GM12891 (cell line): Measurements from ENCODE around the gene FUOM.

Source experiments
- DNase-seq: peaks from one replicate; pipeline ENCODE4 v3.0.0; 2011; ENCODE audit warnings: low spot score; ENCODE audit not compliant: insufficient read length
- FAIRE-seq: peaks from 2 replicates; lab custom pipeline; 2011; peaks lifted over from hg19 to GRCh38; lab: Jason Lieb, UNC
- PAX5 ChIP-seq: IDR thresholded peaks from 2 replicates; pipeline ENCODE4 v1.6.1; 2011; ENCODE audit warnings: low read length, moderate library complexity, mild to moderate bottlenecking; ENCODE audit not compliant: insufficient read depth, severe bottlenecking
- POLR2A ChIP-seq: IDR thresholded peaks from 2 replicates; pipeline ENCODE4 v1.6.1; 2011; ENCODE audit warnings: low read depth, low read length, control low read depth
- POLR2AphosphoS5 ChIP-seq: IDR thresholded peaks from 2 replicates; pipeline ENCODE4 v1.6.1; 2011; ENCODE audit warnings: low read depth, low read length, control low read depth
- POU2F2 ChIP-seq: IDR thresholded peaks from 2 replicates; pipeline ENCODE4 v1.6.1; 2011; ENCODE audit warnings: low read depth, mild to moderate bottlenecking, control low read depth, low read length, moderate library complexity
- SPI1 ChIP-seq: IDR thresholded peaks from 2 replicates; pipeline ENCODE4 v1.6.1; 2011; ENCODE audit warnings: low read depth, low read length, control low read depth
- TAF1 ChIP-seq: IDR thresholded peaks from 2 replicates; pipeline ENCODE4 v1.6.1; 2011; ENCODE audit warnings: low read depth, low read length, control low read depth

FUOM gene

DNA sequence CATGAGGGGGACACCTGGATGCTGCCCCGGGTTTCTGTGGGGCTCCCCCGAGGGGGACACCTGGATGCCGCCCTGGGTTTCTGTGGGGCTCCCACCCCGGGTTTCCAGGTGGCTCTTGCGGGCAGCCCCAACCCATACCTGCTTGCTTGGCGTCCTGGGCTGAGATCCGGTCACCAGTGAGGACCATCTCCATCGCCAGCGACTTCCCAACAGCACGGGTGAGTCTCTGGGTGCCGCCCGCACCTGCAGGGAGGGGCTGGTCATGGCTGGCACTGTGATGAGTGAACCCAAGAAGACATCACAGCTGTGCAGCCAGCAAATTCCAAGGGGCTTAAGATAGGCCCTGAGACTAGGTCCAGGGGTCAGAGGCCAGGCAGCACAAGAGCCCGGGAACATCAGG lies 8.9 kb upstream of the FUOM start:
- FAIRE-seq (no peak), DNase-seq (no peak)
- TF ChIP-seq POU2F2 (no peak), POLR2AphosphoS5 (no peak), POLR2A (no peak), TAF1 (no peak), PAX5 (no peak)

DNA sequence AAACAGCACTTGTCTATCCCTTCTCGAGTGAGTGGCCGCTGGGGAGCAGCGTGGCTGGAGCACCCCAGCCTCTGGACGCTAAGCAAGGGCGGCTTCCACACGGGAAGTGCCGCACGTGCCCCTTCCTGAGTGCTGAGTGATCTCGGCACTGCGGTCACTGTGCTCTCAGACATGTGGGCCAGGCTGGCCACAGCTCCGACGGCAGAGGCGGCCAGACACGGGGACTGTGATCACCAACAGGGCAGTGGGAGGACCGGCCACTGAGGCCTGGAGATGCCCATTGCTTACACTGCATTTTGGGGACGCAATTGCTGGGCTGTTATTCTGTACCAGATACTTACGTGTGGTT lies 8.3 kb upstream of the FUOM start:
- FAIRE-seq = no peak
- TF ChIP-seq POLR2A (no peak), SPI1 (no peak), POLR2AphosphoS5 (no peak), POU2F2 (no peak), PAX5 (no peak), TAF1 (no peak)
- DNase-seq = no peak

DNA sequence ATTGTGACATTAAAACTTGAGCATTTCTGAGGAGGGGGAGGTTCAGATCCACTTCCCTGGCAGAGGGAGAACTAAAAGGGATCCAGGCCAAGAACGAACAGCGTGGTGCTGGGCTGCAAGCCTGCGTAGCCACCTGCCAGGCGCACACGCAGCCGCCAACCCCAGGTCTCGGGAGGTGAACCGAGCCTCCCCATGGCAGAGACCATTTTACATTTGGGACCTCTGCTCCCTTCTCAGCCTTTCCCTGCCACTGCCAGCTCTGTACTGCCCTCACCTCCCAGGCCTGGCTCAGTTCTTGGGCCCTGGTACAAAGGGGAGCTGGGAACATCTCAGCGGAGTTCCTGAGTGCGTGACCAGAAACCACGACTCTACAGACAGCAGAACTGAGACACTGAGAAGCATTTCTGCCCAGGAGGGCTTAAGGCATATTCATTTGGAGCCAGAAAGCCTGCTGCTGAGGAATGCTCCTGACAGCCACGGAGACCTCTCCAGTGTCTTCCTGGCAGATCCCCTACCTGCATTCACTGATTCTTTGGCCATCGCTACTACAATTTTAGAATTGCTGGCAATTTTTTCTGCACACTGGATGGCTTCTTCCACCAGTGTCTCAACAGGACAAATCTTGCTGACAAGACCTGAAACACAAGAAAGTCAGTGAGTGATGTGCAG lies 7.8 kb upstream of the FUOM start:
- no peak for DNase-seq
- no peak for TF ChIP-seq POLR2A
- TF ChIP-seq PAX5 = no peak
- TF ChIP-seq POLR2AphosphoS5 = no peak
- TF ChIP-seq TAF1 = no peak
- no peak for TF ChIP-seq SPI1
- no peak for FAIRE-seq

DNA sequence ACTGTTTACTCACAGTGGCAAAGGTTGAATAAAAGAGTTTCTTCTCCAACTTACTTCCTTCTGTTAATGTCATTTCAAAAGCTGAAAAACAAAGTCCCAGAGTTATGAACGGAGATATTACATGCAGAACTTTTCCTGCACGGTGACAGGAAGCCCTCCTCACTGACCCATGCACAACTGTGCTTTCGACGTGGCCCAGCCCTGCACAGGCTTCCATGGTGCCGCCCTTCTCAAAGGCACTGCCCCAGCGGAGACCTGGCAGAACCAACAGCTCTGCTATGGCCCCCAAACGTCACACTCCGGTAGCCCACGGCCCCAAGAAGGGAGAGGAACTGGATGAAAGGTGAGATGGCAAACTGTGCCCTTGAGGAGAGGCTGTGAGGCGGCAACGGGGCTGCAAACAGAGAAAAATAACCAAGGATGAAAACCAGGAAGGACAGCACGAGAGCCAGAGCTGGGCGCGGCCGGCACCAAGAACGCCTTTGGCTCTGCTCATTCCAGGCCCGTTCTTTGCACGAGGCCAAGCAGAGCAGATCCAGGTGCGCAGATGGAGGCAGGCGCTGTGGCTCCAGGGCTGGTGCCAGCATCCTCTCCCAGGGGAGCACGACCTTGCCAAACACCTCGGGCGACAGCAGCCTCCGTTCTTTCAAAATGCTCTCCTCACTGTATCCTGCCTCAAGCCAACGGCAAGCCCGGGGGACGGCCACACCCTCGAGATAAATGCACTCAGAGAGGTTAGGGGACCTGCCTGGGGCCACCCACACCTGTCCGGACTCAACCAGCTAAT lies 7.0 kb upstream of the FUOM start:
- FAIRE-seq (no peak), DNase-seq (no peak)
- TF ChIP-seq TAF1 = no peak
- TF ChIP-seq SPI1 = no peak

DNA sequence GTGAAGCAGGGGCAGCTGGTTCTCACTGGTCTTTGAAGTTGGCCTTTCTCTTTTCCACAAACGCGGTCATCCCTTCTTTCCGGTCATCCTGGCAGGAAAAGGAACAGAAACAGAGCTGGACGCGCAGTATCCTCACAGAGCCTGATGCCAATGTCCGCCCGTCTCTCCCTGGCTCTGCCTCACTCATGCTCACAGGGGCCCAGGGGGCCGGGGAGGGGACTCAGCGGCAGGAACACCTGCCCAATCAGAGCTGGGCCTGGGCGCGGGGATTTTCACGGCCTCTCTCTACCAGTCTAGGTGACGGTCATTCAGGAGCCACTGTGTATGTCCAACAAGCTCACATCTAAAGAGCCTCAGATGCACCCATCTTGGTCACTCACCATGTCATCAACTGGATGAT lies 5.0 kb upstream of the FUOM start:
- TF ChIP-seq PAX5 (no peak), POLR2AphosphoS5 (no peak), TAF1 (no peak), POLR2A (no peak), POU2F2 (no peak), SPI1 (no peak)
- FAIRE-seq (no peak), DNase-seq (no peak)

DNA sequence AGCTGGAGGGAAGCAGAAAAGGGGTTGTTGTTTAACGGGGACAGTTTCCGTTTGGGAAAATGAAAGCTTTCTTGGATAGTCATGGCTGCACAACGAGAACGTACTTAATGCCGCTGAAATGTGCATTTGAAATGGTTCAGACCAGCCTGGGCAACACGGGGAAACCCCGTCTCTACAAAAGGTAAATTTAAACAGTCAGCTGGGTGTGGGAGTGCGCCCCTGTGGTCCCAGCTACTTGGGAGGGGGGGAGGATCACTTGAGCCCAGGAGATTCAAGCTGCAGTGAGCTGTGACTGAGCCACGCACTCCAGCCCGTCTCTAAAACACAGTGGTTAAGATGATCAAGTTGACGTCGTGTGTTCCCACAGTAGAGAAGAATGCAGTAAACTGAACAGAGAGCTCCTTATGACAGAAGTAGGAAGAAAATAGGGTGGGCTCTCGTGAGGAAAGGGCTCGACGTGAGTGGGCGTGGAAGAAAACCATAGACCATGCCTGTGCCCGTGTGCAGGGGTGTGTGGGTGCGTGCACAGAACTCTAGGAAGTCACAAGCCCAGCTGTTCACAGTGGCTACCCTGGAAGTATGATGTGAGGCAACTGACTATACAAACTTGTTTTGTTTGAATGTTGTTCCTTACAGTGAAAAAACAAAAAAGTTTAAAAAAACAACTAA lies 4.1 kb upstream of the FUOM start:
- DNase-seq = no peak
- FAIRE-seq = peak; percentile 91
- TF ChIP-seq POLR2AphosphoS5 (no peak), POU2F2 (0 out of 2 replicates have a peak, but pooled peaks have one; percentile 13), POLR2A (peak; percentile 19; the same call in 1 of the 2 replicates)

DNA sequence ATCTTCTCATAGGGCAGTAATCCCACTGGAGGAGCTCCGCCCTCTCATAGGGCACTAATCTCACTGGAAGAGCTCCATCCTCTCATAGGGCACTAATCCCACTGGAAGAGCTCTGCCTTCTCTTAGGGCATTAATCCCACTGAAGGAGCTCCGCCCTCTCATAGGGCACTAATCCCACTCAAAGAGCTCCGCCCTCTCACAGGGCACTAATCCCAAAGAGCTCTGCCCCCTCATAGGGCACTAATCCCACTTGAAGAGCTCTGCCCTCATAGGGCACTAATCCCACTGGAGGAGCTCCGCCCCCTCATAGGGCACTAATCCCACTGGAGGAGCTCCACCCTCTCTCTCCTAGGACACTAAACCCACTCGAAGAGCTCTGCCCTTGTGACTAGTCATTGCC lies 3.4 kb upstream of the FUOM start:
- TF ChIP-seq PAX5 = no peak
- no peak for TF ChIP-seq SPI1
- no peak for TF ChIP-seq TAF1
- TF ChIP-seq POLR2A = no peak
- no peak for TF ChIP-seq POLR2AphosphoS5
- TF ChIP-seq POU2F2 = no peak
- no peak for DNase-seq
- peak; percentile 26 for FAIRE-seq

DNA sequence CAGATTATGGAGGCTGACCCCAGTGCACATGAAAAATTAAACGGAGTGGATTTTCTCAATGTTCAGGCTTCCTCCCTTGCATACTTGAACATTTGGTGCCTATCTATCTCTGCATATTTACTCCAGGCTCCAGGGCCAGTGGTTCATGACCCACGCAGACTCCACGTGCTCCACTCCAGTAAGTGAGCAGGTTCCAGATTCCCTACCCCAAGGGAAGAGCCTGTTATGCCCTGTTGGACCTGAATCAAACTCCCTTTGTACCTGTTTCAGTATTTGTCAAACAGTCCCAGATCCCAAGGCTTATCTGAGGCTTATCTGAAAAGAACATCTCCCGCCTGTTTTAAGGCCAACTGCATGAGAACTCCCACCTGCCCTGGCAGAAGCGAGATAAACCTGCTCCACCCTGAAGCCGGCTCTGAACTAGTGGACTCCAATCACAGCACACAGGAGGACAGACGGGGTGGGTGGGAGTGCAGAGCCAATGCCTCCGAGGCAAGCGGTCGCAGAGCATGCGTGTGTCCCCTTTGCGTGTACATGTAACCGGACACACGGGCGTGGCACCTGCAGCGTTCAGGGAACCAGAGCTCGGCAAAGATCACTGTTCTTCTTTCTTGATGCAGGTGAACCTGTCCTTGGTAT lies 2.3 kb upstream of the FUOM start:
- DNase-seq (no peak), FAIRE-seq (no peak)
- TF ChIP-seq POLR2A (no peak), POU2F2 (no peak)

DNA sequence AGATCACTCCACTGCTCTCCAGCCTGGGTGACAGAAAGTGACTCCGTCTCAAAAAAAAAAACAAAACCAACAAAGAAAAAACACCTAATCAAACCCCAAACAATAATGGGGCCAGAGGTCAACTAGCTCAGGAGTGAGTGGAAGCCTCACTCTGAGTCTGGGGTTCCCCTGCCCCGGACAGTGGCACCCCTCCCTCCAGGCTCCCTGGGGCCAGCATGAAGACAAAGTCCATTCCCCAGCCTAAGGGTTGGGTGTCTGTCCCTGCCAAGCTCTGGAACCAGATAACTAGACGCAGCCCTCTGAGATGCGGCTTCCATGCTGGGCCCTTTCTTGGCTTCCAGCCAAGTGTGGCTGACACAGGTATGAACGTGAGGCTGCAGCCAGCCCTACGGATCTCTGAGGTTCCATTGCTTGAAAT lies 1.7 kb upstream of the FUOM start:
- TF ChIP-seq POU2F2 = no peak
- no peak for TF ChIP-seq TAF1
- no peak for TF ChIP-seq POLR2A
- no peak for TF ChIP-seq SPI1
- TF ChIP-seq POLR2AphosphoS5 = no peak
- TF ChIP-seq PAX5 = no peak
- DNase-seq (no peak), FAIRE-seq (no peak)
